Liver (tissue), 9 donors: Measurements from ENCODE around the gene HIGD1A. TPM values are rescaled to one million over a fixed set of nuclear protein-coding genes. Genes with fewer than 3 reads are reported as not detected.

Experiments
- DNase-seq: peaks from one replicate; pipeline ENCODE4 v3.0.0-alpha.2; 2017; ENCODE audit warnings: low spot score
- H3K27ac ChIP-seq, 2 donors: one replicate each; pipeline ENCODE4 v1.7.0; 2013; ENCODE audit warnings: inconsistent platforms in 2 of 2, low read length in 2 of 2, control low read depth in 1 of 2, low read depth in 1 of 2, mild to moderate bottlenecking in 1 of 2
- H3K27me3 ChIP-seq, 4 donors: one replicate each; pipeline versions ENCODE4 v1.6.1 to v1.7.0; 2013; ENCODE audit warnings: low read length in 3 of 4, inconsistent platforms in 1 of 4, mild to moderate bottlenecking in 1 of 4, moderate library complexity in 1 of 4; ENCODE audit not compliant: control insufficient read depth in 4 of 4, insufficient read depth in 4 of 4
- H3K36me3 ChIP-seq, 4 donors: one replicate each; pipeline versions ENCODE4 v1.6.1 to v1.7.0; 2013; ENCODE audit warnings: low read length in 3 of 4, mild to moderate bottlenecking in 3 of 4, low read depth in 1 of 4, moderate library complexity in 1 of 4; ENCODE audit not compliant: control insufficient read depth in 4 of 4, insufficient read depth in 3 of 4
- H3K4me1 ChIP-seq, 4 donors: one replicate each; pipeline versions ENCODE4 v1.6.1 to v1.7.0; 2013; ENCODE audit warnings: low read length in 3 of 4, mild to moderate bottlenecking in 3 of 4, moderate library complexity in 1 of 4; ENCODE audit not compliant: control insufficient read depth in 4 of 4, insufficient read depth in 4 of 4
- H3K4me3 ChIP-seq, 3 donors: one replicate each; pipeline versions ENCODE4 v1.6.1 to v1.7.0; 2013; ENCODE audit warnings: low read length in 3 of 3, control low read depth in 1 of 3, low read depth in 1 of 3, mild to moderate bottlenecking in 1 of 3
- H3K9ac ChIP-seq, 2 donors: one replicate each; pipeline ENCODE4 v1.7.0; 2013; ENCODE audit warnings: low read length in 2 of 2, mild to moderate bottlenecking in 2 of 2, moderate library complexity in 2 of 2, control low read depth in 1 of 2, low read depth in 1 of 2
- H3K9me3 ChIP-seq, 4 donors: one replicate each; pipeline versions ENCODE4 v1.6.1 to v1.7.0; 2013; ENCODE audit warnings: low read length in 3 of 4; ENCODE audit not compliant: control insufficient read depth in 4 of 4
- ATF3 ChIP-seq: IDR thresholded peaks from 2 replicates; pipeline ENCODE4 v1.6.1; 2016; ENCODE audit warnings: antibody characterized with exemption
- FOXA1 ChIP-seq: IDR thresholded peaks from 2 replicates; pipeline ENCODE4 v1.6.1; 2016; ENCODE audit warnings: antibody characterized with exemption
- FOXA2 ChIP-seq: IDR thresholded peaks from 2 replicates; pipeline ENCODE4 v1.6.1; 2016; ENCODE audit warnings: antibody characterized with exemption
- GABPA ChIP-seq, 2 donors: IDR thresholded peaks in 1 of 2; conservative IDR thresholded peaks in 1 of 2; 2 replicates each; pipeline ENCODE4 v1.6.1; 2016; ENCODE audit warnings: antibody characterized with exemption in 2 of 2, mild to moderate bottlenecking in 1 of 2, moderate library complexity in 1 of 2
- HNF4A ChIP-seq, 2 donors: conservative IDR thresholded peaks; 2 replicates each; pipeline ENCODE4 v1.6.1; 2016; ENCODE audit warnings: antibody characterized with exemption in 2 of 2, mild to moderate bottlenecking in 2 of 2
- HNF4G ChIP-seq: IDR thresholded peaks from 2 replicates; pipeline ENCODE4 v1.6.1; 2016; ENCODE audit warnings: antibody characterized with exemption
- JUND ChIP-seq, 2 donors: IDR thresholded peaks; 2 replicates each; pipeline ENCODE4 v1.6.1; 2016; ENCODE audit warnings: antibody characterized with exemption in 2 of 2
- MAX ChIP-seq: IDR thresholded peaks from 2 replicates; pipeline ENCODE4 v1.6.1; 2016; ENCODE audit warnings: antibody characterized with exemption
- NR2F2 ChIP-seq: IDR thresholded peaks from 2 replicates; pipeline ENCODE4 v1.6.1; 2016; ENCODE audit warnings: antibody characterized with exemption
- RAD21 ChIP-seq, 2 donors: IDR thresholded peaks; 2 replicates each; pipeline ENCODE4 v1.6.1; 2016; ENCODE audit warnings: antibody characterized with exemption in 2 of 2, mild to moderate bottlenecking in 2 of 2
- RXRA ChIP-seq, 2 donors: IDR thresholded peaks; 2 replicates each; pipeline ENCODE4 v1.6.1; 2017 to 2018; ENCODE audit warnings: antibody characterized with exemption in 2 of 2, mild to moderate bottlenecking in 1 of 2
- SP1 ChIP-seq: IDR thresholded peaks from 2 replicates; pipeline ENCODE4 v1.6.1; 2018; ENCODE audit warnings: antibody characterized with exemption, mild to moderate bottlenecking
- TAF1 ChIP-seq: conservative IDR thresholded peaks from 2 replicates; pipeline ENCODE4 v1.6.1; 2016; ENCODE audit warnings: antibody characterized with exemption, mild to moderate bottlenecking
- YY1 ChIP-seq: IDR thresholded peaks from 2 replicates; pipeline ENCODE4 v1.6.1; 2016; ENCODE audit warnings: antibody characterized with exemption, mild to moderate bottlenecking
- ZBTB33 ChIP-seq: IDR thresholded peaks from 2 replicates; pipeline ENCODE4 v1.6.1; 2016; ENCODE audit warnings: antibody characterized with exemption
- WGBS: extraction: QIAGEN DNeasy Blood & Tissue Kit; methylation state at CpG from one replicate; pipeline ENCODE4 v1.1.7; 2013; 5-methylcytosine and 5-hydroxymethylcytosine counted together
- polyA plus RNA-seq, 2 donors: library from polyadenylated mRNA; stranded (reverse) in 1 of 2; unstranded in 1 of 2; fragments of 200-250 nt in 1 of 2; fragments of >200 nt in 1 of 2; fragmentation: Nextera tagmentation in 1 of 2; extraction: Ambion mirVana in 1 of 2; gene quantifications; one replicate each; pipeline versions ENCODE4 v1.2.1 to v1.2.3, GENCODE V29; 2013 to 2015
- total RNA-seq, 2 donors: library from RNA; depleted of rRNA; stranded (reverse); fragments of >200 nt; gene quantifications; one replicate each; pipeline ENCODE4 v1.2.3, GENCODE V29; 2014
- TF ChIP-seq, protein P1 (sequence below): fragments of 150-350 bp; IDR thresholded peaks from 2 replicates; pipeline ENCODE4 v1.5.1; 2017; ENCODE audit warnings: improper control_type of control experiment, low read depth, low read length; ENCODE audit not compliant: missing input control
- TF ChIP-seq, protein P2 (sequence below): IDR thresholded peaks from 2 replicates; pipeline ENCODE4 v1.6.1; 2016; ENCODE audit warnings: antibody characterized with exemption, mild to moderate bottlenecking
- donor health status: healthy.
- donor health status: healthy.
- donor health status: healthy.
- donor health status: healthy.
- donor health status: healthy.

Gene HIGD1A
- total and polyA plus RNA-seq, 4 donors, result 117 to 256 (median 245) TPM

GRCh38 chr3:42805141-42805821 lies 991 bp upstream of the HIGD1A start:
- peaks cover 2 to 39% (median 21%) of the 10 kb centered on the region in 4 donors for H3K4me1 ChIP-seq
- TF ChIP-seq RXRA (IDR thresholded peaks at IDR 0.05), result peak; percentile 70 to 75
- TF ChIP-seq, protein P1, sequence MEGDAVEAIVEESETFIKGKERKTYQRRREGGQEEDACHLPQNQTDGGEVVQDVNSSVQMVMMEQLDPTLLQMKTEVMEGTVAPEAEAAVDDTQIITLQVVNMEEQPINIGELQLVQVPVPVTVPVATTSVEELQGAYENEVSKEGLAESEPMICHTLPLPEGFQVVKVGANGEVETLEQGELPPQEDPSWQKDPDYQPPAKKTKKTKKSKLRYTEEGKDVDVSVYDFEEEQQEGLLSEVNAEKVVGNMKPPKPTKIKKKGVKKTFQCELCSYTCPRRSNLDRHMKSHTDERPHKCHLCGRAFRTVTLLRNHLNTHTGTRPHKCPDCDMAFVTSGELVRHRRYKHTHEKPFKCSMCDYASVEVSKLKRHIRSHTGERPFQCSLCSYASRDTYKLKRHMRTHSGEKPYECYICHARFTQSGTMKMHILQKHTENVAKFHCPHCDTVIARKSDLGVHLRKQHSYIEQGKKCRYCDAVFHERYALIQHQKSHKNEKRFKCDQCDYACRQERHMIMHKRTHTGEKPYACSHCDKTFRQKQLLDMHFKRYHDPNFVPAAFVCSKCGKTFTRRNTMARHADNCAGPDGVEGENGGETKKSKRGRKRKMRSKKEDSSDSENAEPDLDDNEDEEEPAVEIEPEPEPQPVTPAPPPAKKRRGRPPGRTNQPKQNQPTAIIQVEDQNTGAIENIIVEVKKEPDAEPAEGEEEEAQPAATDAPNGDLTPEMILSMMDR, result no peak
- TF ChIP-seq MAX, result peak; percentile 41
- TF ChIP-seq JUND (IDR thresholded peaks at IDR 0.05), result peak in 1 of 2 donors; percentile 13
- no peak for TF ChIP-seq RAD21 (IDR thresholded peaks at IDR 0.05)
- peak; percentile 33 for TF ChIP-seq ATF3
- peak; percentile 34 for TF ChIP-seq SP1
- TF ChIP-seq, protein P2, sequence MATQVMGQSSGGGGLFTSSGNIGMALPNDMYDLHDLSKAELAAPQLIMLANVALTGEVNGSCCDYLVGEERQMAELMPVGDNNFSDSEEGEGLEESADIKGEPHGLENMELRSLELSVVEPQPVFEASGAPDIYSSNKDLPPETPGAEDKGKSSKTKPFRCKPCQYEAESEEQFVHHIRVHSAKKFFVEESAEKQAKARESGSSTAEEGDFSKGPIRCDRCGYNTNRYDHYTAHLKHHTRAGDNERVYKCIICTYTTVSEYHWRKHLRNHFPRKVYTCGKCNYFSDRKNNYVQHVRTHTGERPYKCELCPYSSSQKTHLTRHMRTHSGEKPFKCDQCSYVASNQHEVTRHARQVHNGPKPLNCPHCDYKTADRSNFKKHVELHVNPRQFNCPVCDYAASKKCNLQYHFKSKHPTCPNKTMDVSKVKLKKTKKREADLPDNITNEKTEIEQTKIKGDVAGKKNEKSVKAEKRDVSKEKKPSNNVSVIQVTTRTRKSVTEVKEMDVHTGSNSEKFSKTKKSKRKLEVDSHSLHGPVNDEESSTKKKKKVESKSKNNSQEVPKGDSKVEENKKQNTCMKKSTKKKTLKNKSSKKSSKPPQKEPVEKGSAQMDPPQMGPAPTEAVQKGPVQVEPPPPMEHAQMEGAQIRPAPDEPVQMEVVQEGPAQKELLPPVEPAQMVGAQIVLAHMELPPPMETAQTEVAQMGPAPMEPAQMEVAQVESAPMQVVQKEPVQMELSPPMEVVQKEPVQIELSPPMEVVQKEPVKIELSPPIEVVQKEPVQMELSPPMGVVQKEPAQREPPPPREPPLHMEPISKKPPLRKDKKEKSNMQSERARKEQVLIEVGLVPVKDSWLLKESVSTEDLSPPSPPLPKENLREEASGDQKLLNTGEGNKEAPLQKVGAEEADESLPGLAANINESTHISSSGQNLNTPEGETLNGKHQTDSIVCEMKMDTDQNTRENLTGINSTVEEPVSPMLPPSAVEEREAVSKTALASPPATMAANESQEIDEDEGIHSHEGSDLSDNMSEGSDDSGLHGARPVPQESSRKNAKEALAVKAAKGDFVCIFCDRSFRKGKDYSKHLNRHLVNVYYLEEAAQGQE, result no peak
- no peak for TF ChIP-seq FOXA1
- TF ChIP-seq TAF1, result no peak
- peak; percentile 68 for TF ChIP-seq YY1
- no peak for TF ChIP-seq HNF4G
- peak; percentile 56 for TF ChIP-seq ZBTB33
- TF ChIP-seq HNF4A (conservative IDR thresholded peaks at IDR 0.05), result peak; percentile 16 to 60
- TF ChIP-seq GABPA (IDR thresholded peaks at IDR 0.05 in 1 of 2, conservative IDR thresholded peaks at IDR 0.05 in 1 of 2), result peak in 1 of 2 donors; percentile 69
- TF ChIP-seq NR2F2, result no peak
- peak; percentile 54 for TF ChIP-seq FOXA2
- 20% methylated on average over 23 of the region's 23 CpGs for WGBS
- H3K36me3 ChIP-seq, result no peaks in the 10 kb centered on the region
- H3K27ac ChIP-seq, result peak overlapping the region; percentile 93 to 95
- no peaks in the 10 kb centered on the region for H3K9me3 ChIP-seq
- peak overlapping the region; percentile 67 to 88 (median 77) for H3K4me3 ChIP-seq
- DNase-seq, result peak; percentile 63
- H3K9ac ChIP-seq, result peak overlapping the region; percentile 61 to 81
- no peaks in the 10 kb centered on the region for H3K27me3 ChIP-seq
